IMR-90 (cell line): ENCODE data around the gene DDX20. TPM values are rescaled to one million over a fixed set of nuclear protein-coding genes. Genes with fewer than 3 reads are reported as not detected.
A peak's percentile ranks its signal among the peaks of the same experiment; 100 is the strongest.

Experiments used
- ATAC-seq: fragments of 200-7000 bp; cut with Tn5 transposase; 2 replicates; pipeline ENCODE4 v1.9.1; 2020; ENCODE audit warnings: low read depth, mild to moderate bottlenecking, moderate library complexity
- BruUV-seq: library from RNA; stranded (reverse); fragments of 400-500 nt; replicated peaks from 2 replicates; lab custom pipeline; 2021; lab: Mats Ljungman, UMichigan
- CTCF ChIA-PET: fragments of 300-600 bp; formaldehyde crosslinking; extraction: SDS; loops from one replicate; lab custom pipeline; 2021; ENCODE audit warnings: antibody characterized with exemption; lab: Yijun Ruan, JAX
- POLR2A ChIA-PET: fragments of 300-600 bp; sonication (Branson Sonifier 250); formaldehyde crosslinking; loops from one replicate; lab custom pipeline; 2022; ENCODE audit warnings: antibody characterized with exemption; ENCODE audit not compliant: unreplicated experiment; lab: Charles Lee
- DNase-seq: peaks from one replicate; pipeline ENCODE4 v3.0.0; 2013
- H2AFZ ChIP-seq: replicated peaks from 2 replicates; pipeline ENCODE3; 2013; ENCODE audit warnings: low read length, mild to moderate bottlenecking; ENCODE audit not compliant: poor library complexity
- H2AK5ac ChIP-seq: 2 replicates; pipeline ENCODE4 v1.6.1; 2013; ENCODE audit warnings: low read depth, low read length, inconsistent platforms
- H2AK9ac ChIP-seq: replicated peaks from 2 replicates; pipeline ENCODE3; 2013; ENCODE audit warnings: mild to moderate bottlenecking, low read depth, low read length, moderate library complexity; ENCODE audit not compliant: poor library complexity
- H2BK120ac ChIP-seq: 2 replicates; pipeline ENCODE4 v1.6.1; 2013; ENCODE audit warnings: low read depth, low read length, inconsistent platforms
- H2BK15ac ChIP-seq: 3 replicates; pipeline ENCODE4 v1.6.1; 2013; ENCODE audit warnings: low read depth, low read length, inconsistent platforms
- H2BK20ac ChIP-seq: 2 replicates; pipeline ENCODE4 v1.6.1; 2013; ENCODE audit warnings: low read depth, mild to moderate bottlenecking, inconsistent platforms, low read length, moderate library complexity
- H2BK5ac ChIP-seq: 2 replicates; pipeline ENCODE4 v1.6.1; 2013; ENCODE audit warnings: mild to moderate bottlenecking, low read depth, low read length, inconsistent platforms; ENCODE audit not compliant: poor library complexity, severe bottlenecking
- H3K14ac ChIP-seq: replicated peaks from 2 replicates; pipeline ENCODE4 v1.6.1; 2013; ENCODE audit warnings: low read depth, low read length, inconsistent platforms
- H3K18ac ChIP-seq: 2 replicates; pipeline ENCODE4 v1.6.1; 2013; ENCODE audit warnings: low read depth, low read length, control low read depth
- H3K23ac ChIP-seq: 2 replicates; pipeline ENCODE4 v1.6.1; 2013; ENCODE audit warnings: low read depth, low read length, inconsistent platforms
- H3K27ac ChIP-seq: 2 replicates; pipeline ENCODE4 v1.5.1; 2013; ENCODE audit warnings: mild to moderate bottlenecking, control low read depth, low read length; ENCODE audit not compliant: insufficient read depth
- H3K27me3 ChIP-seq: 2 replicates; pipeline ENCODE4 v1.6.1; 2013; ENCODE audit warnings: low read length; ENCODE audit not compliant: control insufficient read depth, insufficient read depth
- H3K36me3 ChIP-seq: 2 replicates; pipeline ENCODE4 v1.6.1; 2013; ENCODE audit warnings: low read length, mixed read lengths; ENCODE audit not compliant: control insufficient read depth, insufficient read depth
- H3K4ac ChIP-seq: 2 replicates; pipeline ENCODE4 v1.6.1; 2013; ENCODE audit warnings: low read depth, low read length, inconsistent platforms
- H3K4me1 ChIP-seq: 2 replicates; pipeline ENCODE4 v1.6.1; 2013; ENCODE audit warnings: low read length, mixed read lengths; ENCODE audit not compliant: control insufficient read depth, insufficient read depth
- H3K4me2 ChIP-seq: 2 replicates; pipeline ENCODE4 v1.6.1; 2013; ENCODE audit warnings: low read depth, mild to moderate bottlenecking, control low read depth, low read length, moderate library complexity
- H3K4me3 ChIP-seq: 2 replicates; pipeline ENCODE4 v1.5.1; 2013; ENCODE audit warnings: low read depth, mild to moderate bottlenecking, control low read depth, low read length, moderate library complexity; ENCODE audit not compliant: insufficient read depth
- H3K56ac ChIP-seq: 2 replicates; pipeline ENCODE4 v1.6.1; 2013; ENCODE audit warnings: low read length, inconsistent platforms; ENCODE audit not compliant: insufficient read depth; ENCODE audit errors: extremely low read depth
- H3K79me1 ChIP-seq, 2 experiments: 2 replicates each; pipeline ENCODE4 v1.6.1; 2013; ENCODE audit warnings: low read length in 2 of 2, inconsistent platforms in 1 of 2, low read depth in 1 of 2
- H3K9ac ChIP-seq: 2 replicates; pipeline ENCODE4 v1.6.1; 2013; ENCODE audit warnings: low read depth, low read length, control low read depth
- H3K9me1 ChIP-seq: 2 replicates; pipeline ENCODE4 v1.6.1; 2013; ENCODE audit warnings: low read length, inconsistent platforms; ENCODE audit not compliant: insufficient read depth
- H3K9me3 ChIP-seq: 2 replicates; pipeline ENCODE4 v1.6.1; 2013; ENCODE audit warnings: low read length; ENCODE audit not compliant: control insufficient read depth, insufficient read depth
- H4K20me1 ChIP-seq: 2 replicates; pipeline ENCODE4 v1.6.1; 2013; ENCODE audit warnings: low read length, inconsistent platforms; ENCODE audit not compliant: insufficient read depth
- H4K5ac ChIP-seq: 2 replicates; pipeline ENCODE4 v1.6.1; 2013; ENCODE audit warnings: mild to moderate bottlenecking, low read depth, low read length, control low read depth
- H4K8ac ChIP-seq, 2 experiments: 2 replicates each; pipeline ENCODE4 v1.6.1; 2013; ENCODE audit warnings: low read depth in 2 of 2, low read length in 2 of 2, control low read depth in 1 of 2, inconsistent platforms in 1 of 2
- H4K91ac ChIP-seq: 2 replicates; pipeline ENCODE4 v1.6.1; 2013; ENCODE audit warnings: low read depth, low read length, inconsistent platforms; ENCODE audit not compliant: insufficient read depth
- FOS ChIP-seq: fragments of 150-350 bp; IDR thresholded peaks from 2 replicates; pipeline ENCODE4 v1.6.1; 2016; ENCODE audit warnings: low read depth, low read length
- POLR2A ChIP-seq: IDR thresholded peaks from 2 replicates; pipeline ENCODE4 v1.6.1; 2012; ENCODE audit warnings: mild to moderate bottlenecking, low read depth, low read length
- RFX5 ChIP-seq: IDR thresholded peaks from 2 replicates; pipeline ENCODE4 v1.8.0; 2012; ENCODE audit warnings: low read depth, mild to moderate bottlenecking, low read length, moderate library complexity
- USF2 ChIP-seq: fragments of 150-350 bp; IDR thresholded peaks from 2 replicates; pipeline ENCODE4 v1.6.1; 2017; ENCODE audit warnings: mild to moderate bottlenecking, antibody characterized with exemption, low read length, low read depth
- WGBS, 2 experiments: methylation state at CpG; one replicate each; pipeline versions ENCODE4 v1.1.5 to v1.1.7; 2013; ENCODE audit warnings: missing lambda C conversion rate in 2 of 2; ENCODE audit not compliant: insufficient read length in 1 of 2; ENCODE audit errors: extremely low coverage in 2 of 2; 5-methylcytosine and 5-hydroxymethylcytosine counted together
- dilution Hi-C: fragments of 300-500 bp; cut with HindIII; formaldehyde crosslinking; loops from one replicate; pipeline ENCODE4 v1.14.3; 2018; ENCODE audit warnings: low sequenced_read_pairs; ENCODE audit not compliant: unreplicated experiment
- in situ Hi-C: fragments of 300-500 bp; cut with MboI; formaldehyde crosslinking; loops from 3 replicates; pipeline ENCODE4 v1.14.3; 2019; ENCODE audit warnings: low sequenced_read_pairs, inconsistent platforms, mixed read lengths
- intact Hi-C: fragments of 100-400 bp; cut with micrococcal nuclease; formaldehyde crosslinking; loops from 2 replicates; pipeline ENCODE4 v1.10.0; 2022
- polyA plus RNA-seq, 3 experiments: library from polyadenylated mRNA; depleted of rRNA; stranded (reverse); fragments of >200 nt; gene quantifications; 2 replicates each; pipeline ENCODE4 v1.2.3, GENCODE V29; 2012; ENCODE audit warnings: low replicate concordance in 1 of 3
- total RNA-seq: library from RNA; depleted of rRNA; stranded (reverse); fragments of >200 nt; gene quantifications from 2 replicates; pipeline ENCODE4 v1.2.3, GENCODE V29; 2012

Gene DDX20
- total and polyA plus RNA-seq, 2 of the 4 experiments (the other 2 are of a cell fraction), result 5.7 to 10.9 TPM

GRCh38 chr1:111737216-111738132 lies 18.2 kb upstream of the DDX20 start:
- BruUV-seq, result TSS peak; percentile 49
- H3K9ac ChIP-seq, result peak overlapping the region; percentile 47; the same call in 1 of the 2 replicates
- peak overlapping the region; percentile 37 for H2BK5ac ChIP-seq
- peak overlapping the region; percentile 38; the same call in 1 of the 2 replicates for H3K27ac ChIP-seq
- H2AK5ac ChIP-seq, result peak overlapping the region; percentile 60; the same call in 1 of the 2 replicates
- 0 out of 3 replicates have a peak overlapping the region, but pooled peaks have one; percentile 12 for H2BK15ac ChIP-seq
- POLR2A ChIA-PET, result interaction anchor here (1.4 kb wide), 1 partner anchor 18 kb away, joined by 4 read pairs; the partner anchor contains the start of gene DDX20
- peaks cover 3% of the 10 kb centered on the region; the same call in 1 of the 2 replicates for H4K20me1 ChIP-seq
- peak overlapping the region; percentile 64; the same call in 1 of the 2 replicates for H3K14ac ChIP-seq
- H2AK9ac ChIP-seq, result peak overlapping the region; percentile 89
- peak overlapping the region; percentile 90 for H3K4ac ChIP-seq
- peak overlapping the region; percentile 37; the same call in 1 of the 2 replicates for H2BK120ac ChIP-seq
- peak overlapping the region; percentile 92 for H2AFZ ChIP-seq
- H3K4me3 ChIP-seq, result peak overlapping the region; percentile 65; the same call in 1 of the 2 replicates
- no peak for ATAC-seq
- H3K9me3 ChIP-seq, result no peaks in the 10 kb centered on the region
- no CpG with 5 or more reads among the region's 8 CpGs for WGBS, 2 experiments
- in situ Hi-C loops (no loop called here), intact Hi-C loops (no loop called here), dilution Hi-C loops (no loop called here)
- H3K4me2 ChIP-seq, result peak overlapping the region; percentile 60
- H3K36me3 ChIP-seq, result no peaks in the 10 kb centered on the region
- CTCF ChIA-PET, result interaction anchor here (0.9 to 1.1 kb wide), 3 partner anchors 23 to 126 kb away, joined by 3 to 5 read pairs (median 3); no protein-coding TSS in a partner anchor
- H3K79me1 ChIP-seq, result peaks cover 18 to 64% of the 10 kb centered on the region in 2 experiments; a peak in 2 of 4 replicates
- H4K91ac ChIP-seq, result peak overlapping the region; percentile 44
- peak overlapping the region; percentile 53; the same call in 1 of the 2 replicates for H2BK20ac ChIP-seq
- H4K8ac ChIP-seq, result peak overlapping the region in 1 of 2 experiments; percentile 73; a peak in 2 of 4 replicates
- no peak for DNase-seq
- no peak overlapping the region for H3K56ac ChIP-seq
- peak overlapping the region; percentile 67; the same call in 1 of the 2 replicates for H3K23ac ChIP-seq
- H3K27me3 ChIP-seq, result no peaks in the 10 kb centered on the region
- H4K5ac ChIP-seq, result peak overlapping the region; percentile 58; the same call in 1 of the 2 replicates
- H3K9me1 ChIP-seq, result peaks cover 38% of the 10 kb centered on the region
- TF ChIP-seq FOS (no peak), RFX5 (no peak), POLR2A (no peak), USF2 (no peak)
- peaks cover 37% of the 10 kb centered on the region for H3K4me1 ChIP-seq
- peak overlapping the region; percentile 40; the same call in 1 of the 2 replicates for H3K18ac ChIP-seq
